NCI-H146 (cell line): ENCODE data around the gene SEMA6D.
A peak's percentile ranks its signal among the peaks of the same experiment; 100 is the strongest.

Experiments
- DNase-seq: peaks from one replicate; lab custom pipeline; 2025; lab: John Stamatoyannopoulos, UW

The SEMA6D gene

GRCh38 chr15:47717036-47717612, at the start of gene SEMA6D:
Gene SEMA6D, plus strand, starts transcription at chr15:47717505. Its CDS starts 42,294 bp downstream, at chr15:47759799.
- DNase-seq: peak; percentile 86

GRCh38 chr15:47669221-47669620, 48.1 kb upstream of the SEMA6D start:
- DNase-seq: no peak

GRCh38 chr15:47670365-47670764, 46.9 kb upstream of the SEMA6D start:
- no peak for DNase-seq

- DNase-seq: peak; percentile 42
Observed at GRCh38 chr15:47673232-47673761, 44.0 kb upstream of the SEMA6D start.

GRCh38 chr15:47674586-47675232, 42.6 kb upstream of the SEMA6D start:
- DNase-seq: peak; percentile 93

GRCh38 chr15:47675735-47676134, 41.6 kb upstream of the SEMA6D start:
- DNase-seq: peak; percentile 80

GRCh38 chr15:47678040-47678439, 39.3 kb upstream of the SEMA6D start:
- DNase-seq: no peak

- DNase-seq: no peak
Observed at GRCh38 chr15:47682661-47683060, 34.6 kb upstream of the SEMA6D start.

- DNase-seq: no peak
Observed at GRCh38 chr15:47685141-47685870, 32.0 kb upstream of the SEMA6D start.

- no peak for DNase-seq
Observed at GRCh38 chr15:47688573-47689086, 28.7 kb upstream of the SEMA6D start.

GRCh38 chr15:47689660-47690059, 27.6 kb upstream of the SEMA6D start:
- DNase-seq: no peak

GRCh38 chr15:47691882-47692281, 25.4 kb upstream of the SEMA6D start:
- DNase-seq: no peak

GRCh38 chr15:47696351-47696750, 21.0 kb upstream of the SEMA6D start:
- no peak for DNase-seq

- no peak for DNase-seq
Observed at GRCh38 chr15:47705281-47705997, 11.9 kb upstream of the SEMA6D start.

GRCh38 chr15:47707391-47707790, 9.9 kb upstream of the SEMA6D start:
- no peak for DNase-seq

GRCh38 chr15:47708161-47708980, 8.9 kb upstream of the SEMA6D start:
- DNase-seq: no peak

- no peak for DNase-seq
Observed at GRCh38 chr15:47711655-47712054, 5.7 kb upstream of the SEMA6D start.

GRCh38 chr15:47715402-47715801, 1.9 kb upstream of the SEMA6D start:
- no peak for DNase-seq

GRCh38 chr15:47715856-47716445, 1.4 kb upstream of the SEMA6D start:
- DNase-seq: no peak

GRCh38 chr15:47716516-47716915, 789 bp upstream of the SEMA6D start:
- DNase-seq: no peak
